Measurements from ENCODE around the gene DCAF4.
A peak's percentile ranks its signal among the peaks of the same experiment; 100 is the strongest.
"Not testable (repeated sequence)": the region's sequence is repeated elsewhere in the genome, so short reads cannot be mapped to it uniquely, and the experiment has no call there.

DCAF4 gene

DNA sequence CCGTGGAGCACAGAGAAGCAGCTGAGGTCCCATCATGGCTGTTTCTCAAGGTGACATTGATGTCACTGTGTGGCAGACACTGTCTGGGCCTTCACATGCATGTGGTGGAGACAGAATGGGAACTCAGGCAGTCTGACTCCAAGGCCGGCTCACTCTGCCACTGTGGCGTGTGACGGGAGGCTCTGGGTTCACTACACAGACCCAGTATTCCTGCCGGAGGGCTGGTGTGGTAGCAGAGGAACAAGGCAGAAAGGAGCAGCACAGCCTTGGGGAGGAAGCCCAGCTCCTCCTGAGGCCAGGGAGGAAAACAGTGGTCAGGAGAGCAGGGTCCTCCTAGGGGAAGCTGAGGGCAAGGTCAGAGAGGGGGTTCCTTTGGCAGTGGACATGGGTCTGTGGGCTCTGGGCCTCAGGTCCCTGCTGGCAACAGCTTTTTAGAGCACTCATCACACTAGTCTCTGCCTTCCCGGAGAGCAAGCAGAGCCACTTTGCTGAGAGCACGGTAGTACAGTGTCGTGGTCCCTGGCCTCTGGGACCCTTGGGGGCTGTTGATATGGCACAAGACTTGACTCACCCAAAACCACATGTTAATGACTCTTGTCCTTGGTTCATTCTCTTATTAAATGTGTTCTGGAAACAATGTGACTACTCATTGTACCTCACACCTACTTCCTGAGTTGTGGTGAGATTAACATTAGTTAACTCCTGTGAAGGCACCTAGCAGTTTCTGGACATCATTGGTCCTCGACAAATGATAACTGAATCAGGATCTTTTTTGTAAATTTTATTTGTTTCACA is 21.3 kb downstream of the DCAF4 start:
- Histone ChIP-seq H3F3A (ENCODE audit: low read depth) (no peaks in the 10 kb centered on the region), H3K36me3 (ENCODE audit: insufficient read depth, low read length) (peaks cover 9% of the 10 kb centered on the region; the same call in 1 of the 2 replicates), H3K4me1 (ENCODE audit: insufficient read depth, low read length, poor library complexity, severe bottlenecking) (peaks cover 20% of the 10 kb centered on the region)

DNA sequence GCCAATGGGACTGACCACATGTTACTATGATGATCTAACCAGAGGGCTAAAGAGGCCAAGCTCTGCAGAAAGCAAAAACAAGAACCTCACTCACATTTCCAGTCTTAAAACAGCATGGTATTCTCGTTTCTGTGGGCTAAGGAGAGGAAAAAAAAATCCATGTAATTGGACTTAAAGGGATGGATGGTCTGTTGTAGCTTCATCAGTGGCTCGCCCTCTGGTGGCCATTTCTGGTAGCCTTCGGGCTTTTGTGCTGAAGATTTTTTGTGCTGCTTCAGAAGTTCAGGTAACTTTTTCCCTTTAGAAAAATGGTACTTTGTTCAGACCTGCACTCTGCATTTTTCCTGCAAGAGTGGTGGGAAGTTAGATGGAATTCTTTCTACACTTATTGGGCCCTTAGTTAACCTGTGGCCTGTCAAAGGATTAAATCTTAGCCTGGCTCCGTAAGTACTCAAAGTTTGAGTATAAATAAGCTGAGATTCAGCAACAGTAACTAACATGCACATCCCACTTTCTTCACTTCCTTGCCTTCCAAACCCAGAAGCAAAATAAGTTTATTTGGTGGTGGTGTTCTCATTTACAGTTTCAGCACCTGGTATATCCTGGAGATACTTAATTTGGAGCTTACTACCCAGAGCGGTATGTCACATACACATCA is 22.3 kb downstream of the DCAF4 start:
- no peaks in the 10 kb centered on the region for H3K27me3 ChIP-seq (ENCODE audit: insufficient read depth, low read length, poor library complexity, severe bottlenecking)
- peak overlapping the region; percentile 2 for H3K4me2 ChIP-seq (ENCODE audit: low read depth, low read length, poor library complexity, severe bottlenecking)
- no peaks in the 10 kb centered on the region for H3F3A ChIP-seq (ENCODE audit: low read depth)
- H3K79me2 ChIP-seq (ENCODE audit: insufficient read depth, low read length): no peaks in the 10 kb centered on the region
- peaks cover 20% of the 10 kb centered on the region for H3K4me1 ChIP-seq (ENCODE audit: insufficient read depth, low read length, poor library complexity, severe bottlenecking)
- no peaks in the 10 kb centered on the region for H3K9me2 ChIP-seq (replicated peaks; ENCODE audit: low read depth, low read length)
- H3K9me3 ChIP-seq (ENCODE audit: insufficient read depth, low read depth, low read length): no peaks in the 10 kb centered on the region
- no peak overlapping the region for H3K4me3 ChIP-seq (ENCODE audit: low read length, poor library complexity, severe bottlenecking)
- H2AFZ ChIP-seq (ENCODE audit: low read length): no peak overlapping the region
- TF ChIP-seq, protein P1, sequence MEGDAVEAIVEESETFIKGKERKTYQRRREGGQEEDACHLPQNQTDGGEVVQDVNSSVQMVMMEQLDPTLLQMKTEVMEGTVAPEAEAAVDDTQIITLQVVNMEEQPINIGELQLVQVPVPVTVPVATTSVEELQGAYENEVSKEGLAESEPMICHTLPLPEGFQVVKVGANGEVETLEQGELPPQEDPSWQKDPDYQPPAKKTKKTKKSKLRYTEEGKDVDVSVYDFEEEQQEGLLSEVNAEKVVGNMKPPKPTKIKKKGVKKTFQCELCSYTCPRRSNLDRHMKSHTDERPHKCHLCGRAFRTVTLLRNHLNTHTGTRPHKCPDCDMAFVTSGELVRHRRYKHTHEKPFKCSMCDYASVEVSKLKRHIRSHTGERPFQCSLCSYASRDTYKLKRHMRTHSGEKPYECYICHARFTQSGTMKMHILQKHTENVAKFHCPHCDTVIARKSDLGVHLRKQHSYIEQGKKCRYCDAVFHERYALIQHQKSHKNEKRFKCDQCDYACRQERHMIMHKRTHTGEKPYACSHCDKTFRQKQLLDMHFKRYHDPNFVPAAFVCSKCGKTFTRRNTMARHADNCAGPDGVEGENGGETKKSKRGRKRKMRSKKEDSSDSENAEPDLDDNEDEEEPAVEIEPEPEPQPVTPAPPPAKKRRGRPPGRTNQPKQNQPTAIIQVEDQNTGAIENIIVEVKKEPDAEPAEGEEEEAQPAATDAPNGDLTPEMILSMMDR (conservative IDR thresholded peaks at IDR 0.05; ENCODE audit: low read length): peak; percentile 95
- no peak for TF ChIP-seq EZH2phosphoT487 (IDR thresholded peaks at IDR 0.05; ENCODE audit: borderline replicate concordance)
- no peak overlapping the region for H3K9ac ChIP-seq (ENCODE audit: low read depth, low read length, poor library complexity, severe bottlenecking)
- H4K20me1 ChIP-seq (ENCODE audit: insufficient read depth, low read length, poor library complexity, severe bottlenecking): no peaks in the 10 kb centered on the region
- peaks cover 1% of the 10 kb centered on the region; the same call in 1 of the 2 replicates for H3K36me3 ChIP-seq (ENCODE audit: insufficient read depth, low read length)

More for the DNA sequence above, 21.3 kb downstream of the DCAF4 start:
- Histone ChIP-seq H3K9me2 (replicated peaks; ENCODE audit: low read depth, low read length) (no peaks in the 10 kb centered on the region), H3K27me3 (ENCODE audit: insufficient read depth, low read length, poor library complexity, severe bottlenecking) (no peaks in the 10 kb centered on the region), H3K4me2 (ENCODE audit: low read depth, low read length, poor library complexity, severe bottlenecking) (peak overlapping the region; percentile 2), H3K9me3 (ENCODE audit: insufficient read depth, low read depth, low read length) (no peaks in the 10 kb centered on the region), H3K9ac (ENCODE audit: low read depth, low read length, poor library complexity, severe bottlenecking) (no peak overlapping the region), H2AFZ (ENCODE audit: low read length) (no peak overlapping the region), H3K79me2 (ENCODE audit: insufficient read depth, low read length) (no peaks in the 10 kb centered on the region), H3K4me3 (ENCODE audit: low read length, poor library complexity, severe bottlenecking) (no peak overlapping the region), H4K20me1 (ENCODE audit: insufficient read depth, low read length, poor library complexity, severe bottlenecking) (no peaks in the 10 kb centered on the region)
- TF ChIP-seq, protein P1 (conservative IDR thresholded peaks at IDR 0.05; ENCODE audit: low read length): no peak
- peak; percentile 60; the same call in 1 of the 2 replicates for TF ChIP-seq EZH2phosphoT487 (IDR thresholded peaks at IDR 0.05; ENCODE audit: borderline replicate concordance)

DNA sequence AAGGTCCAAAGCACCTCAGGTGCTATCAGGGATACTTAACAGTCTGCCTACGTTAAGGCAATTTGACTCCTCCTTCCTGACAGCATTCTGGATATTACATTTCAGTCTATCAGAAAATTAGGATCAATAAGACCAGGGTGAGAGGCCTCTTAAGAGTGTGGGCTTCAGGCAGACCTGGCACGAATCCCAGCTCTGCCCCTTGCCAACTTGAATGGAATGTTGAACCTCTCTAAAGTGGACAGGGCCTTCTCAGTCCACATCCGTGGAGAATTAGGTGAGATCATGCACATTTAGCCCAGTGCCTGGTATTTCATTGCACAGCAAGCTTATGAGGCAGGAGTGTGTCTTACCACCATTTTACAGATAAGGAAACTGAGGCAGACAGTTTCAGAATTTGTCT is 25.9 kb downstream of the DCAF4 start:
- H3K9me2 ChIP-seq (replicated peaks; ENCODE audit: low read depth, low read length): no peaks in the 10 kb centered on the region
- no peak overlapping the region for H2AFZ ChIP-seq (ENCODE audit: low read length)
- H3K27me3 ChIP-seq (ENCODE audit: insufficient read depth, low read length, poor library complexity, severe bottlenecking): no peaks in the 10 kb centered on the region
- H3K9me3 ChIP-seq (ENCODE audit: insufficient read depth, low read depth, low read length): no peaks in the 10 kb centered on the region
- H3K9ac ChIP-seq (ENCODE audit: low read depth, low read length, poor library complexity, severe bottlenecking): no peak overlapping the region
- no peaks in the 10 kb centered on the region for H4K20me1 ChIP-seq (ENCODE audit: insufficient read depth, low read length, poor library complexity, severe bottlenecking)
- no peak overlapping the region for H3K4me2 ChIP-seq (ENCODE audit: low read depth, low read length, poor library complexity, severe bottlenecking)
- H3F3A ChIP-seq (ENCODE audit: low read depth): no peaks in the 10 kb centered on the region
- H3K4me1 ChIP-seq (ENCODE audit: insufficient read depth, low read length, poor library complexity, severe bottlenecking): peaks cover 13% of the 10 kb centered on the region
- TF ChIP-seq, protein P1 (conservative IDR thresholded peaks at IDR 0.05; ENCODE audit: low read length): no peak
- TF ChIP-seq EZH2phosphoT487 (IDR thresholded peaks at IDR 0.05; ENCODE audit: borderline replicate concordance): no peak
- H3K36me3 ChIP-seq (ENCODE audit: insufficient read depth, low read length): no peaks in the 10 kb centered on the region
- no peaks in the 10 kb centered on the region for H3K79me2 ChIP-seq (ENCODE audit: insufficient read depth, low read length)
- H3K4me3 ChIP-seq (ENCODE audit: low read length, poor library complexity, severe bottlenecking): no peak overlapping the region

DNA sequence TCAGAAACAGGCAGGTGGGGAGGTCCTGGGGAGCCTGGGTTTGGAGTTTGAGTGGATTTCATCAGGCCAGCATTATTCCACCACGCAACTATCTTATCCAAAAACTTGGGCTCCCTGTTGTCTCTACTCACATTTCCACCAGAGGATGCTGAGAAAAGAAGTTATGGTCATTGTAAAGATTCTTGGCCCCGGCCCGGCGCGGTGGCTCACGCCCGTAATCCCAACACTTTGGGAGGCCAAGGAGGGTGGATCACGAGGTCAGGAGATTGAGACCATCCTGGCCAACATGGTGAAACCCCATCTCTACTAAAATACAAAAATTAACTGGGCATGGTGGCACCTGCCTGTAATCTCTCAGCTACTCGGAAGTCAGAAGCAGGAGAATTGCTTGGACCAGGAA is 30.5 kb downstream of the DCAF4 start:
- H3K9ac ChIP-seq (ENCODE audit: low read depth, low read length, poor library complexity, severe bottlenecking); H3F3A ChIP-seq (ENCODE audit: low read depth); H3K4me3 ChIP-seq (ENCODE audit: low read length, poor library complexity, severe bottlenecking); H4K20me1 ChIP-seq (ENCODE audit: insufficient read depth, low read length, poor library complexity, severe bottlenecking); H3K27me3 ChIP-seq (ENCODE audit: insufficient read depth, low read length, poor library complexity, severe bottlenecking); H3K79me2 ChIP-seq (ENCODE audit: insufficient read depth, low read length); H3K9me3 ChIP-seq (ENCODE audit: insufficient read depth, low read depth, low read length); H3K9me2 ChIP-seq (replicated peaks; ENCODE audit: low read depth, low read length); H3K4me1 ChIP-seq (ENCODE audit: insufficient read depth, low read length, poor library complexity, severe bottlenecking); H2AFZ ChIP-seq (ENCODE audit: low read length); H3K4me2 ChIP-seq (ENCODE audit: low read depth, low read length, poor library complexity, severe bottlenecking); H3K36me3 ChIP-seq (ENCODE audit: insufficient read depth, low read length): not testable (repeated sequence)
